Neural cell (in vitro differentiated cells): ENCODE results near the gene IPP. TPM values are rescaled to one million over a fixed set of nuclear protein-coding genes. Genes with fewer than 3 reads are reported as not detected.

Source experiments
- H2AFZ ChIP-seq: fragments of 200-600, 300-800 bp; sonication (generic), shearing (Covaris generic); 2 replicates; pipeline ENCODE4 v1.6.0; 2014; ENCODE audit warnings: low read depth, mild to moderate bottlenecking, antibody characterized with exemption, low read length, moderate library complexity
- H3F3A ChIP-seq: fragments of 200-600 bp; shearing (Covaris generic); 2 replicates; pipeline ENCODE4 v1.6.1; 2016; ENCODE audit warnings: mild to moderate bottlenecking, moderate library complexity, mixed read lengths, antibody characterized with exemption, low read length; ENCODE audit not compliant: insufficient read depth, poor library complexity, severe bottlenecking
- H3K27ac ChIP-seq: fragments of 200-600, 300-800 bp; sonication (generic), shearing (Covaris generic); 2 replicates; pipeline ENCODE4 v1.5.1; 2014; ENCODE audit warnings: mild to moderate bottlenecking, low read length, moderate library complexity
- H3K27me3 ChIP-seq: fragments of 300-800, 200-600 bp; sonication (generic), shearing (Covaris generic); 2 replicates; pipeline ENCODE4 v1.6.0; 2014; ENCODE audit warnings: mild to moderate bottlenecking, low read depth, low read length, moderate library complexity; ENCODE audit not compliant: insufficient read depth
- H3K36me3 ChIP-seq: fragments of 300-800, 200-600 bp; sonication (generic), shearing (Covaris generic); 2 replicates; pipeline ENCODE4 v1.5.1; 2014; ENCODE audit warnings: mild to moderate bottlenecking, antibody characterized with exemption, low read length, moderate library complexity; ENCODE audit not compliant: insufficient read depth
- H3K4me2 ChIP-seq: fragments of 300-800, 200-600 bp; sonication (generic), shearing (Covaris generic); 2 replicates; pipeline ENCODE4 v1.6.0; 2014; ENCODE audit warnings: mild to moderate bottlenecking, low read length
- H3K4me3 ChIP-seq: fragments of 300-800, 200-600 bp; sonication (generic), shearing (Covaris generic); 2 replicates; pipeline ENCODE4 v1.5.1; 2014; ENCODE audit warnings: mild to moderate bottlenecking, low read length, moderate library complexity
- H3K79me2 ChIP-seq: fragments of 200-600 bp; shearing (Covaris generic); replicated peaks from 2 replicates; pipeline ENCODE4 v1.6.0; 2014; ENCODE audit warnings: mild to moderate bottlenecking, low read length, moderate library complexity; ENCODE audit not compliant: insufficient read depth
- H3K9ac ChIP-seq: fragments of 300-800, 200-600 bp; sonication (generic), shearing (Covaris generic); 2 replicates; pipeline ENCODE4 v1.6.1; 2016; ENCODE audit warnings: mild to moderate bottlenecking, low read length, mixed read lengths
- H3K9me2 ChIP-seq: fragments of 200-600 bp; shearing (Covaris generic); 2 replicates; pipeline ENCODE4 v1.6.1; 2016; ENCODE audit warnings: mild to moderate bottlenecking, low read length, mixed read lengths; ENCODE audit not compliant: insufficient read depth
- H3K9me3 ChIP-seq: fragments of 200-600, 300-800 bp; sonication (generic), shearing (Covaris generic); 2 replicates; pipeline ENCODE4 v1.6.1; 2016; ENCODE audit warnings: mild to moderate bottlenecking, mixed run types, low read length, moderate library complexity, mixed read lengths
- H4K20me1 ChIP-seq: fragments of 200-600 bp; shearing (Covaris generic); 2 replicates; pipeline ENCODE4 v1.6.1; 2016; ENCODE audit warnings: mild to moderate bottlenecking, mixed run types; ENCODE audit not compliant: insufficient read depth
- EP300 ChIP-seq: fragments of 450-650 bp; conservative IDR thresholded peaks from 2 replicates; pipeline ENCODE4 v1.6.1; 2014; ENCODE audit warnings: antibody characterized with exemption, mild to moderate bottlenecking, moderate library complexity; ENCODE audit not compliant: poor library complexity, severe bottlenecking
- EZH2 ChIP-seq: fragments of 200-600, 300-800 bp; shearing (Covaris generic), sonication (generic); IDR thresholded peaks from 2 replicates; pipeline ENCODE4 v1.6.1; 2014; ENCODE audit warnings: antibody characterized with exemption, low read length, borderline replicate concordance, mild to moderate bottlenecking; ENCODE audit not compliant: insufficient read depth, poor library complexity, severe bottlenecking
- MXI1 ChIP-seq: fragments of 450-650 bp; conservative IDR thresholded peaks from 2 replicates; pipeline ENCODE4 v1.6.1; 2014; ENCODE audit warnings: antibody characterized with exemption, mild to moderate bottlenecking; ENCODE audit not compliant: poor library complexity, severe bottlenecking
- POLR2AphosphoS5 ChIP-seq: IDR thresholded peaks from 2 replicates; pipeline ENCODE4 v1.6.1; 2012
- RAD21 ChIP-seq: fragments of 450-650 bp; conservative IDR thresholded peaks from 2 replicates; pipeline ENCODE4 v1.6.1; 2014; ENCODE audit warnings: antibody characterized with exemption, mild to moderate bottlenecking, moderate library complexity
- SMC3 ChIP-seq: fragments of 450-650 bp; conservative IDR thresholded peaks from 2 replicates; pipeline ENCODE4 v1.6.1; 2014; ENCODE audit warnings: antibody characterized with exemption, mild to moderate bottlenecking, moderate library complexity; ENCODE audit not compliant: poor library complexity
- TAF1 ChIP-seq: IDR thresholded peaks from 2 replicates; pipeline ENCODE4 v1.6.1; 2012; ENCODE audit warnings: low read depth
- polyA plus RNA-seq: library from polyadenylated mRNA; depleted of rRNA; stranded (reverse); fragments of >200 nt; gene quantifications from 2 replicates; pipeline ENCODE4 v1.2.3, GENCODE V29; 2014
- TF ChIP-seq, protein P1 (sequence below): IDR thresholded peaks from 2 replicates; pipeline ENCODE4 v1.6.1; 2012; ENCODE audit warnings: borderline replicate concordance
- TF ChIP-seq, protein P2 (sequence below): fragments of 450-650 bp; IDR thresholded peaks from 2 replicates; pipeline ENCODE4 v1.5.1; 2014; ENCODE audit warnings: antibody characterized with exemption, mild to moderate bottlenecking, moderate library complexity; ENCODE audit not compliant: poor library complexity, severe bottlenecking

The IPP gene
- polyA plus RNA-seq, 1 donor from 2014 or later, result 8.3 TPM

DNA sequence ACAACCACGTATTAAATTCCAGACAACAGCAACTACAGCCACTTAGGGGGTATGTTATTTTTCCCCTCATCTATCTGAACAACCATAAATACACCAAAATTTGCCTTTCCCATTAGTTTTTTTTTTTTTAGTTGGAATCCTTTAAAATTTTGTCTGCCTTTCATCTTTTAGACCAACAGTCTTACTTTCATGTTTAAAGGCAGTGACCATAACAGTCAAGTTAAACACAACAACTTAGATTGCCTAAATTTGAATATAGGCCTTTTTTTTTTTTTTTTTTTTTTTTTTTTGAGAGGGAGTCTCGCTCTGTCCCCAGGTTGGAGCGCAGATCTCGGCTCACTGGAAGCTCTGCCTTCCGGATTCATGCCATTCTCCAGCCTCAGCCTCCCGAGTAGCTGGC, 67.5 kb downstream of the IPP start:
- Histone ChIP-seq H3K27ac (no peak overlapping the region), H4K20me1 (no peaks in the 10 kb centered on the region), H3K9me3 (no peaks in the 10 kb centered on the region), H3K79me2 (peaks cover 81% of the 10 kb centered on the region), H3K27me3 (no peaks in the 10 kb centered on the region), H3K36me3 (no peaks in the 10 kb centered on the region), H3K9ac (no peak overlapping the region), H3K4me3 (no peak overlapping the region), H3F3A (peaks cover 12% of the 10 kb centered on the region), H2AFZ (no peak overlapping the region), H3K4me2 (no peak overlapping the region), H3K9me2 (no peaks in the 10 kb centered on the region)
- TF ChIP-seq SMC3, result no peak

DNA sequence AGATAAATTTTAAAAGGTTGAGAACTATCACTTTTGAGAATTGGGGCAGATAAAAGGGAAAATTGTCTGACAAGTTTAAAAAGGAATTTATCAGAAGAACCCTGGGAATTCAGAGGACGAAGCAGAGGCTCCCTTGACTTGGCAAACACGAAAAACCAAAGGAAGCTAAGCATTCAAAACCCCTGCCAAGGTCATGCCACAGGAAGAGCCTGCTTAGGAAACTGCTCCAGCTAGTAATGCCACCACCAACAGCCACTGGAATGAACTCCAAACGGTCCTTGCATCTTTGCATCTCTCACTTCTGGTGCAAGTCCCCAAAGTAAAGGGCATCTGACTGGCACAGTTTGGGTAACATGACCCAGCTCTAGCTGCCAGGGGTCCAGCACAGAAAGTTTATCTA, 71.3 kb downstream of the IPP start:
- Histone ChIP-seq H3K27me3 (no peaks in the 10 kb centered on the region), H3K4me3 (no peak overlapping the region), H3F3A (no peaks in the 10 kb centered on the region), H3K79me2 (peaks cover 91% of the 10 kb centered on the region), H3K9ac (no peak overlapping the region), H2AFZ (no peak overlapping the region), H3K9me3 (no peaks in the 10 kb centered on the region), H3K9me2 (no peaks in the 10 kb centered on the region), H4K20me1 (no peaks in the 10 kb centered on the region), H3K4me2 (no peak overlapping the region), H3K27ac (no peak overlapping the region), H3K36me3 (no peaks in the 10 kb centered on the region)
- TF ChIP-seq TAF1 (no peak), POLR2AphosphoS5 (no peak), EP300 (no peak), RAD21 (no peak), MXI1 (no peak), SMC3 (no peak)
- TF ChIP-seq, protein P1, sequence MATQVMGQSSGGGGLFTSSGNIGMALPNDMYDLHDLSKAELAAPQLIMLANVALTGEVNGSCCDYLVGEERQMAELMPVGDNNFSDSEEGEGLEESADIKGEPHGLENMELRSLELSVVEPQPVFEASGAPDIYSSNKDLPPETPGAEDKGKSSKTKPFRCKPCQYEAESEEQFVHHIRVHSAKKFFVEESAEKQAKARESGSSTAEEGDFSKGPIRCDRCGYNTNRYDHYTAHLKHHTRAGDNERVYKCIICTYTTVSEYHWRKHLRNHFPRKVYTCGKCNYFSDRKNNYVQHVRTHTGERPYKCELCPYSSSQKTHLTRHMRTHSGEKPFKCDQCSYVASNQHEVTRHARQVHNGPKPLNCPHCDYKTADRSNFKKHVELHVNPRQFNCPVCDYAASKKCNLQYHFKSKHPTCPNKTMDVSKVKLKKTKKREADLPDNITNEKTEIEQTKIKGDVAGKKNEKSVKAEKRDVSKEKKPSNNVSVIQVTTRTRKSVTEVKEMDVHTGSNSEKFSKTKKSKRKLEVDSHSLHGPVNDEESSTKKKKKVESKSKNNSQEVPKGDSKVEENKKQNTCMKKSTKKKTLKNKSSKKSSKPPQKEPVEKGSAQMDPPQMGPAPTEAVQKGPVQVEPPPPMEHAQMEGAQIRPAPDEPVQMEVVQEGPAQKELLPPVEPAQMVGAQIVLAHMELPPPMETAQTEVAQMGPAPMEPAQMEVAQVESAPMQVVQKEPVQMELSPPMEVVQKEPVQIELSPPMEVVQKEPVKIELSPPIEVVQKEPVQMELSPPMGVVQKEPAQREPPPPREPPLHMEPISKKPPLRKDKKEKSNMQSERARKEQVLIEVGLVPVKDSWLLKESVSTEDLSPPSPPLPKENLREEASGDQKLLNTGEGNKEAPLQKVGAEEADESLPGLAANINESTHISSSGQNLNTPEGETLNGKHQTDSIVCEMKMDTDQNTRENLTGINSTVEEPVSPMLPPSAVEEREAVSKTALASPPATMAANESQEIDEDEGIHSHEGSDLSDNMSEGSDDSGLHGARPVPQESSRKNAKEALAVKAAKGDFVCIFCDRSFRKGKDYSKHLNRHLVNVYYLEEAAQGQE, result no peak
- TF ChIP-seq, protein P2, sequence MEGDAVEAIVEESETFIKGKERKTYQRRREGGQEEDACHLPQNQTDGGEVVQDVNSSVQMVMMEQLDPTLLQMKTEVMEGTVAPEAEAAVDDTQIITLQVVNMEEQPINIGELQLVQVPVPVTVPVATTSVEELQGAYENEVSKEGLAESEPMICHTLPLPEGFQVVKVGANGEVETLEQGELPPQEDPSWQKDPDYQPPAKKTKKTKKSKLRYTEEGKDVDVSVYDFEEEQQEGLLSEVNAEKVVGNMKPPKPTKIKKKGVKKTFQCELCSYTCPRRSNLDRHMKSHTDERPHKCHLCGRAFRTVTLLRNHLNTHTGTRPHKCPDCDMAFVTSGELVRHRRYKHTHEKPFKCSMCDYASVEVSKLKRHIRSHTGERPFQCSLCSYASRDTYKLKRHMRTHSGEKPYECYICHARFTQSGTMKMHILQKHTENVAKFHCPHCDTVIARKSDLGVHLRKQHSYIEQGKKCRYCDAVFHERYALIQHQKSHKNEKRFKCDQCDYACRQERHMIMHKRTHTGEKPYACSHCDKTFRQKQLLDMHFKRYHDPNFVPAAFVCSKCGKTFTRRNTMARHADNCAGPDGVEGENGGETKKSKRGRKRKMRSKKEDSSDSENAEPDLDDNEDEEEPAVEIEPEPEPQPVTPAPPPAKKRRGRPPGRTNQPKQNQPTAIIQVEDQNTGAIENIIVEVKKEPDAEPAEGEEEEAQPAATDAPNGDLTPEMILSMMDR, result no peak

DNA sequence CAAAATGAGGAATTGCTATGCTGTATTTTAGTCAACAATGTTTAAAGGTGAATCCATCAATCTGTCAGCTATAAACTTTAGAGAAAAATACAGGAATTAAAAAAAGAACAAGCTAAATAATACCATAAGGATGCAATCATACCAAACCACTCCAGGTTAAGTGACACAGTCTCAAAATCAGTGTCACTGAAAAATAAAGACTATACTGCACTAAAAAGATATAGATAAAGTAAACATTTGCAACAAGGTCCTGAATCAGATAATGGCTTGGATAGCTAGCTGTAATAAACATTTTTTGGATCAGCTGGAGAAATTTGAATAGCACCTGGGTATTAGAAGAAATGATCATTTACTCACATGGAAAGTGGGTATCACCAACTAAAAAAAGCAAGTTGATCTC, 72.0 kb downstream of the IPP start:
- H4K20me1 ChIP-seq, result no peaks in the 10 kb centered on the region
- H3K4me2 ChIP-seq, result no peak overlapping the region
- no peaks in the 10 kb centered on the region for H3K9me2 ChIP-seq
- no peak overlapping the region for H3K4me3 ChIP-seq
- no peaks in the 10 kb centered on the region for H3F3A ChIP-seq
- TF ChIP-seq EZH2 (no peak), SMC3 (no peak), MXI1 (no peak), TAF1 (no peak), POLR2AphosphoS5 (no peak), RAD21 (no peak), EP300 (no peak)
- TF ChIP-seq, protein P2, result no peak
- TF ChIP-seq, protein P1, result no peak
- H3K9me3 ChIP-seq, result no peaks in the 10 kb centered on the region
- no peak overlapping the region for H3K27ac ChIP-seq
- H3K79me2 ChIP-seq, result peaks cover 90% of the 10 kb centered on the region
- no peaks in the 10 kb centered on the region for H3K36me3 ChIP-seq
- H3K9ac ChIP-seq, result no peak overlapping the region
- no peaks in the 10 kb centered on the region for H3K27me3 ChIP-seq
- no peak overlapping the region for H2AFZ ChIP-seq
